ENCODE measurements around the gene TSPAN2.

The TSPAN2 gene

GRCh38 chr1:115073298-115074087 lies 15.8 kb downstream of the TSPAN2 start:
- no peak for DNase-seq

- no peak for DNase-seq
Measured at GRCh38 chr1:115071012-115071664, 18.2 kb downstream of the TSPAN2 start.

GRCh38 chr1:115069659-115070308 lies 19.5 kb downstream of the TSPAN2 start:
- DNase-seq: no peak

GRCh38 chr1:115068826-115069585 lies 20.3 kb downstream of the TSPAN2 start:
- no peak for DNase-seq

GRCh38 chr1:115067161-115067859 lies 22.0 kb downstream of the TSPAN2 start:
- no peak for DNase-seq

- no peak for DNase-seq
Measured at GRCh38 chr1:115065021-115065420, 24.3 kb downstream of the TSPAN2 start.

GRCh38 chr1:115064461-115064860 lies 24.8 kb downstream of the TSPAN2 start:
- no peak for DNase-seq

- DNase-seq: no peak
Measured at GRCh38 chr1:115063228-115063901, 25.9 kb downstream of the TSPAN2 start.

- no peak for DNase-seq
Measured at GRCh38 chr1:115062542-115063004, 26.7 kb downstream of the TSPAN2 start.

- DNase-seq: no peak
Measured at GRCh38 chr1:115060501-115060900, 28.8 kb downstream of the TSPAN2 start.

GRCh38 chr1:115059316-115059715 lies 30.0 kb downstream of the TSPAN2 start:
- no peak for DNase-seq

GRCh38 chr1:115057661-115058254 lies 31.5 kb downstream of the TSPAN2 start:
- DNase-seq: no peak

- peak; percentile 70 for DNase-seq
Measured at GRCh38 chr1:115056395-115056798, 32.9 kb downstream of the TSPAN2 start.

GRCh38 chr1:115052454-115053083 lies 36.7 kb downstream of the TSPAN2 start:
- DNase-seq: peak; percentile 52

GRCh38 chr1:115051850-115052249 lies 37.5 kb downstream of the TSPAN2 start:
- DNase-seq: no peak

- DNase-seq: no peak
Measured at GRCh38 chr1:115046751-115047150, 42.6 kb downstream of the TSPAN2 start.

- no peak for DNase-seq
Measured at GRCh38 chr1:115041654-115042053, 47.6 kb downstream of the TSPAN2 start.

GRCh38 chr1:115040501-115040900 lies 48.8 kb downstream of the TSPAN2 start:
- DNase-seq: no peak

GRCh38 chr1:115036814-115037507 lies 52.3 kb downstream of the TSPAN2 start:
- DNase-seq: no peak

- no peak for DNase-seq
Measured at GRCh38 chr1:115035652-115036051, 53.7 kb downstream of the TSPAN2 start.
